OCI-LY3 (cell line): Measurements from ENCODE around the gene ANXA5.

Experiments used
- H2AFZ ChIP-seq: fragments of 200-600, 300-600 bp; shearing (Covaris generic); 2 replicates; pipeline ENCODE4 v1.6.0; 2014; ENCODE audit warnings: antibody characterized with exemption, low read depth, low read length
- H3K27ac ChIP-seq: fragments of 200-600, 300-600 bp; sonication (generic); 2 replicates; pipeline ENCODE4 v1.5.1; 2014; ENCODE audit warnings: mild to moderate bottlenecking, low read length, moderate library complexity, mixed read lengths
- H3K27me3 ChIP-seq: fragments of 200-600, 300-600 bp; sonication (generic); 2 replicates; pipeline ENCODE4 v1.6.1; 2014; ENCODE audit warnings: low read depth, low read length, mixed read lengths
- H3K36me3 ChIP-seq: fragments of 200-600, 300-600 bp; sonication (generic); replicated peaks from 2 replicates; pipeline ENCODE3; 2014; ENCODE audit warnings: low read depth, low read length, mixed read lengths
- H3K4me1 ChIP-seq: fragments of 300-600, 200-600 bp; sonication (generic); 2 replicates; pipeline ENCODE4 v1.6.1; 2014; ENCODE audit warnings: low read length, mixed read lengths
- H3K4me2 ChIP-seq: fragments of 200-600, 300-600 bp; sonication (generic); 2 replicates; pipeline ENCODE4 v1.6.1; 2014; ENCODE audit warnings: low read length, mixed read lengths
- H3K4me3 ChIP-seq: fragments of 300-600, 200-600 bp; sonication (generic); 2 replicates; pipeline ENCODE4 v1.5.1; 2014; ENCODE audit warnings: antibody characterized with exemption, mild to moderate bottlenecking, low read length, moderate library complexity
- H3K79me2 ChIP-seq: fragments of 300-600, 200-600 bp; shearing (Covaris generic); 2 replicates; pipeline ENCODE4 v1.6.1; 2014; ENCODE audit warnings: mild to moderate bottlenecking, low read length, mixed read lengths
- H3K9ac ChIP-seq: fragments of 300-600, 200-600 bp; shearing (Covaris generic); 2 replicates; pipeline ENCODE4 v1.6.0; 2014; ENCODE audit warnings: mild to moderate bottlenecking, low read length, moderate library complexity
- H3K9me3 ChIP-seq: fragments of 200-600, 300-600 bp; shearing (Covaris generic); 2 replicates; pipeline ENCODE4 v1.6.1; 2014; ENCODE audit warnings: low read length, mixed read lengths; ENCODE audit not compliant: insufficient read depth
- H4K20me1 ChIP-seq: fragments of 200-600, 300-600 bp; sonication (generic); 2 replicates; pipeline ENCODE4 v1.6.1; 2016; ENCODE audit warnings: low read length, mixed read lengths; ENCODE audit not compliant: insufficient read depth
- EZH2phosphoT487 ChIP-seq: fragments of 200-600 bp; shearing (Covaris generic); IDR thresholded peaks from 2 replicates; pipeline ENCODE4 v1.6.1; 2018; ENCODE audit warnings: antibody characterized with exemption, mixed run types, low read depth
- TF ChIP-seq, protein P1 (sequence below): fragments of 200-600, 300-600 bp; sonication (generic); IDR thresholded peaks from 2 replicates; pipeline ENCODE4 v1.5.1; 2014; ENCODE audit warnings: antibody characterized with exemption, low read length, low read depth

The ANXA5 gene

DNA sequence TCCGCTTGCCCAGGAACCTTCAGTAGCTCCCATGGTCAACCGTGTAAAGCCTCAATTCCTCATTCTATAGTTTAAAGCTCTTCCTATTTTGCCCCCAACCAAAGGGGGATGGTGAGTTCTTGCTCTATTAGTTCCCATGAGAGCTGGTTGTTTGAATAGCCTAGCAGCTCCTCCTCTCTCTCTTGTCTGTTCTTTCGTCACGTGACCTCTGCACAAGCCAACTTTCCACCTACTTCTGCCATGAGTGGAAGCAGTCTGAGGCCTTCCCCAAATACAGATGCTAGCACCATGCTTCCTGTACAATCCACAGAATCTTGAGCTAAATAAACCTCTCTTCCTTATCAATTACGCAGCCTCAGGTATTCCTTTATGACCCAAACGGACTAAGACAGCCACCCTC, 42.8 kb downstream of the ANXA5 start:
- no peak overlapping the region for H3K27ac ChIP-seq
- H2AFZ ChIP-seq = no peak overlapping the region
- H3K27me3 ChIP-seq = peaks cover 21% of the 10 kb centered on the region; the same call in 1 of the 2 replicates
- no peak overlapping the region for H3K9ac ChIP-seq
- H3K9me3 ChIP-seq = no peaks in the 10 kb centered on the region
- H3K4me1 ChIP-seq = peaks cover 29% of the 10 kb centered on the region
- H4K20me1 ChIP-seq = 0 out of 2 replicates have a peak, but pooled peaks cover 4% of the 10 kb centered on the region
- no peaks in the 10 kb centered on the region for H3K79me2 ChIP-seq
- no peak for TF ChIP-seq EZH2phosphoT487
- TF ChIP-seq, protein P1, sequence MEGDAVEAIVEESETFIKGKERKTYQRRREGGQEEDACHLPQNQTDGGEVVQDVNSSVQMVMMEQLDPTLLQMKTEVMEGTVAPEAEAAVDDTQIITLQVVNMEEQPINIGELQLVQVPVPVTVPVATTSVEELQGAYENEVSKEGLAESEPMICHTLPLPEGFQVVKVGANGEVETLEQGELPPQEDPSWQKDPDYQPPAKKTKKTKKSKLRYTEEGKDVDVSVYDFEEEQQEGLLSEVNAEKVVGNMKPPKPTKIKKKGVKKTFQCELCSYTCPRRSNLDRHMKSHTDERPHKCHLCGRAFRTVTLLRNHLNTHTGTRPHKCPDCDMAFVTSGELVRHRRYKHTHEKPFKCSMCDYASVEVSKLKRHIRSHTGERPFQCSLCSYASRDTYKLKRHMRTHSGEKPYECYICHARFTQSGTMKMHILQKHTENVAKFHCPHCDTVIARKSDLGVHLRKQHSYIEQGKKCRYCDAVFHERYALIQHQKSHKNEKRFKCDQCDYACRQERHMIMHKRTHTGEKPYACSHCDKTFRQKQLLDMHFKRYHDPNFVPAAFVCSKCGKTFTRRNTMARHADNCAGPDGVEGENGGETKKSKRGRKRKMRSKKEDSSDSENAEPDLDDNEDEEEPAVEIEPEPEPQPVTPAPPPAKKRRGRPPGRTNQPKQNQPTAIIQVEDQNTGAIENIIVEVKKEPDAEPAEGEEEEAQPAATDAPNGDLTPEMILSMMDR = no peak
- peak overlapping the region; percentile 48; the same call in 1 of the 2 replicates for H3K4me2 ChIP-seq
- H3K4me3 ChIP-seq = no peak overlapping the region
- H3K36me3 ChIP-seq = no peaks in the 10 kb centered on the region

DNA sequence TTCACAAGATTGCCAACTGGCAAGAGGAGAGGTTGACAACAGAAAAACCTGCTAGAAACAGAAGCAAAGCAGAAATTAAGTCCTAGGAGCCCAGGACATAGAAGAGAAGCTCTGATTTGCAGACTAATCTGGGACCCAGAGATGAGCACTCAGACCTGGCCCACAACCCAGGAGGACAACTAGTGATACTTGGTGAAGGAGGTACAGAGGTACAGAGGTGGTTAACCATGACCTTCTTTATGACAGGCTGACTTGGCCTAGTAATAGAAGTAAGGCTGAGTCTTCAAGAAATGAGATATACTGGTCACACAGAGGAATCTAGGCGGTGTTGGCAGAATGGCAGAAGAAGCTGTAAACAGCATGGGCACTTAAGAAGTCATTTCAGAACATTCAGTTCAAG, 43.6 kb downstream of the ANXA5 start:
- TF ChIP-seq, protein P1 = no peak
- no peak for TF ChIP-seq EZH2phosphoT487
- Histone ChIP-seq H4K20me1 (0 out of 2 replicates have a peak, but pooled peaks cover 4% of the 10 kb centered on the region), H3K4me1 (peaks cover 29% of the 10 kb centered on the region), H3K27ac (no peak overlapping the region), H3K27me3 (peaks cover 21% of the 10 kb centered on the region; the same call in 1 of the 2 replicates), H3K9me3 (no peaks in the 10 kb centered on the region), H2AFZ (no peak overlapping the region), H3K36me3 (no peaks in the 10 kb centered on the region), H3K9ac (no peak overlapping the region), H3K4me2 (no peak overlapping the region), H3K4me3 (no peak overlapping the region), H3K79me2 (no peaks in the 10 kb centered on the region)

DNA sequence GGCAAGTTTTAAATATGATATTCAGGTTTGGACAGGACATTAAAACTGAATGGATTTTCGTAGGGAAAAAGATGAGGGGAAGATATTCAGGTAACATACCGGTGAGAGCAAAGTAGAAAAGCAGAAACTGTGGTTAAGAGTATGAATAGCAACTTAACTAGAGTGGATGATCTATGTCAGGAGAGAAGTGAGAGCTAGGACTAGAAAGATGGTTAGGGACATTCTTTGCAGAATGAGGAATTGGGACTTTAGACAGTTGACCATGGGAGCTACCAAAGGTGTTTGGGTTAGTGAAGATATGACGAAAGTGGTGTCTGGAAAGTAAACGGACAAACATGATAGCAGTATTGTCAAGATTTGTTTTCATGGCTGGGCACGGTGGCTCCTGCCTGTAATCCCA, 45.2 kb downstream of the ANXA5 start:
- no peak for TF ChIP-seq EZH2phosphoT487
- TF ChIP-seq, protein P1 = no peak
- H3K4me1 ChIP-seq = peaks cover 28% of the 10 kb centered on the region
- no peaks in the 10 kb centered on the region for H3K36me3 ChIP-seq
- no peak overlapping the region for H3K4me2 ChIP-seq
- H4K20me1 ChIP-seq = 0 out of 2 replicates have a peak, but pooled peaks cover 4% of the 10 kb centered on the region
- H3K27ac ChIP-seq = no peak overlapping the region
- no peaks in the 10 kb centered on the region for H3K9me3 ChIP-seq
- no peaks in the 10 kb centered on the region for H3K79me2 ChIP-seq
- peaks cover 21% of the 10 kb centered on the region; the same call in 1 of the 2 replicates for H3K27me3 ChIP-seq
- no peak overlapping the region for H2AFZ ChIP-seq
- no peak overlapping the region for H3K9ac ChIP-seq
- H3K4me3 ChIP-seq = no peak overlapping the region

DNA sequence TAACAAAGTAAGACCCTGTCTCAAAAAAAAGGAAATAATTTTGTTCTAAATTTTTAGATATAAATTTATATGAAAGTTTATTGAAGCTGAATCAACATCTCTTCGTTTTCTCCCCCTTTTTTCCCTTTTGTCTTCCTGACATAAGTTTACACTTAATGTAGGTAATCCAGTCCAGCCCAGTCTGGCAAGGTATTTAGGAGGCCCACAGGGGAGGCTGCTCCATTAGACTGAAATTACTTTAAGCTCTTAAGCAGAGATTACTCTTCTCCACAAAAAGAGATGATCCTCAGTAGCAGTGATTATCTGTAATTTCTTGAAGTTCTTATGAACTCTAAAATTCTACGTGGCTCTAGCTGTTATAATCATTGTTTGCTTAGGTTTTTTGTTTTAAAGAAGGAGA, 46.0 kb downstream of the ANXA5 start:
- Histone ChIP-seq H3K27ac (no peak overlapping the region), H3K36me3 (no peaks in the 10 kb centered on the region), H3K27me3 (peaks cover 21% of the 10 kb centered on the region; the same call in 1 of the 2 replicates), H3K9me3 (no peaks in the 10 kb centered on the region), H3K4me2 (no peak overlapping the region), H4K20me1 (0 out of 2 replicates have a peak, but pooled peaks cover 2% of the 10 kb centered on the region), H2AFZ (no peak overlapping the region), H3K4me1 (peaks cover 26% of the 10 kb centered on the region), H3K4me3 (no peak overlapping the region), H3K79me2 (no peaks in the 10 kb centered on the region), H3K9ac (no peak overlapping the region)
- no peak for TF ChIP-seq EZH2phosphoT487
- TF ChIP-seq, protein P1 = no peak
